Measurements from ENCODE around the gene FTO.

The FTO gene

DNA sequence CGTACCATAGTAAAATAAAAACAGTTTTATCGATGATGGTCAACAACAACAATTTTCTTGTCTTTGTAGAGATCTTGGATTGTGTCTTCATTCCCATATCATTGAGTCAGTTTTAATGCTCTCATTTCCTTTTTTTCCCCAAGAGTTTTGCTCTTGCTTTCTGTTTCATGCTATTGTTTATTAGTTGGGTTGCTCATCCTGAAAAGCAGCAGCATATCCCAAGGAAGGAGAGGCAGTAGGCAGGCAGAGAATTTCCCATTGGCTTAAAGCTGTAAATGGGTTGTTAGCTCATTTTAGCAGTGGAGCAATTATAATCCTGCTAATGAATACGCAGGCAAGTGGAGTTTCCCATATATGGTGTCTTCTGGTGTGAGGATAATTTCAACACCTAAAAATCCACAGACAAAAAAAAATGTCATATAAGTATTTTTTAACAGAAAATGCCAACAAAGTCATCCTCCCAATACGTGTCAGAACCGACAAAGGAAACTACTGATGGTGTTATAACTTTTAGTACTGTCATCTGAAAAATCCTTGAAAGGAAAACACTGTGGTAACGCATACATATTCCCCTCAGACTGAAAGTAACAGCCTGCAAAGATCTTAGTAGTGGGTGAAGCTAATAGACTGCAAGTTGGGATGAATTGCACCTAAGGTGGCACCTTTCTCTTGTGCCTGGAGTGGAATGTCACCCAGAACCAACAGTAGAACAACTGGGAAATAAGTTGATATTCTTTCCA lies 218.3 kb downstream of the FTO start:
- no peak for TF ChIP-seq CTCF (IDR thresholded peaks at IDR 0.05; ENCODE audit: low read depth, low read length, missing control alignments)
- no peak overlapping the region for H3K4me3 ChIP-seq (replicated peaks; ENCODE audit: low read depth, low read length)
- DNase-seq (ENCODE audit: extremely low read depth, low read depth) = no peak

DNA sequence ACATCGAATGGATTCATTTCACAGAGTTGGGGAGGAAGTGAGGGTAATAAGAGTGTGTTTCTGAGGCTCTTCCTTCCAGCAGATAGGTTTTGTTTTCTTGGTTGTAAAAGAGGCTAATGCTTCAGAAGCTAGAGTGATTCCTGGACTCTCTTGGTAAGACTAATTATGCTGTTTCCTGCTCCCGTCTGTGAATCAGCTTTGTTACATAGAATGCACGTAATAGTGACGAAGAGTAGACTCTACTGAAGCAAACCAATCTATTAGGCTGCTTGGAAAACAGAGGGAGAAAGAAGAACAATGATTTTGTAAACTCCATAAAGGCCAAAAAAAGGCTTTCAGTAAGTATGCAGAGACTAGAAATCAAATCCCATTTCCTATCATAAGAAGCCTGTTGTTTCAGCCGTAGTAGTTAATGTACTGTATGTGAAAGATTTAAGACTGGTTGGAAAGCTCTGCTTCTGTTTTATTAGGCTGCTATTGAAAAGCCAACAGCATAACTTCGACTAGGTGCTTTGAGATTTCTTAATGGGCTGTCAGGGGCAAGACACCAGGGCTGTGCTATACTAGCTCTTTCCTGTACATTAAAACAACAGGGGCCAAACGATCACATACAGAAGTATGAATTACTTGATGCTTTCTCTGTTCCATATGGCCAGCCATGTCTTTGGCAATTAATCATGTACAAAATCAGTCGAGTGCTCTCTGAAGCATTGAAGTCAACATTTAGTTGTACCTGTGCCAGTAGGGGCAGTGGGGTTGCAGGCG lies 219.0 kb downstream of the FTO start:
- DNase-seq (ENCODE audit: extremely low read depth, low read depth) = no peak
- TF ChIP-seq CTCF (IDR thresholded peaks at IDR 0.05; ENCODE audit: low read depth, low read length, missing control alignments) = no peak
- H3K4me3 ChIP-seq (replicated peaks; ENCODE audit: low read depth, low read length) = no peak overlapping the region

DNA sequence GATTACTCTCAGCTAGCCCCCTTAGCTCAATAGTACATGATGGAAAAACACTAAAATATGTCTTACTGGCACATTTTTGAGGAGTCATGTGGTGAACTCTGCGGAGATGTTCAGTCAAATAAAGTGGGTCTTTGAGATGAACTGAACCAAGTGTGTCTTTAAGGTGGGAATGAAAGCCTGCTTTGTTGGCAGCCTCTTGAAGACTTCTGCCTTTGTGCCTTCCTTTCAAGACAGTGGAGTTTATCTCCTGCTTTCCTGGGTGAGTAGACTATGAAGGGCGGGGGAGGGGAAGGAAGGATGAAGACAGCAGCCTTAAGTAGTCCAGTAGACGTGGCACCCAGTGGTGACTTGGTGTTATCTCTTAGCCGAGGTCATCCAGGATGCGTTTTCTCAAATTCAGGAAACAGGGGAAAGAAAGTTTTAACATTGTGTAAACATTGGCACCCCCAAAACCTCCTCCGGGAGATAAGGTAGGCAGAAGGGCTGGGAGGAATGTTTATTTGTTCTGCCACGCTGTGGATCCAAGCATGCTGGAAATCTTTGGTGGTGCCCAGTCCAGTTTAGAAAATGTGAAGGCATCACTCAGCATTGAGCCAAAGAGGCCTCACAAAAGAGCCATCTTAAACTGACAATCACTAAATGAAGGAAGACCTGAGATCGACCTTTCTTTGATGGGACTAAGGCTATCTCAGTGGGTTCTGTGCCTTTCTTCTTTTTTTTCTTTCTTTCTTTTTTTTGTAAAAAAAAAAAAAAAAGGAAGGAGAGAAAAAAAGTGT lies 220.6 kb downstream of the FTO start:
- no peak for DNase-seq (ENCODE audit: extremely low read depth, low read depth)
- no peak overlapping the region for H3K4me3 ChIP-seq (replicated peaks; ENCODE audit: low read depth, low read length)
- no peak for TF ChIP-seq CTCF (IDR thresholded peaks at IDR 0.05; ENCODE audit: low read depth, low read length, missing control alignments)

DNA sequence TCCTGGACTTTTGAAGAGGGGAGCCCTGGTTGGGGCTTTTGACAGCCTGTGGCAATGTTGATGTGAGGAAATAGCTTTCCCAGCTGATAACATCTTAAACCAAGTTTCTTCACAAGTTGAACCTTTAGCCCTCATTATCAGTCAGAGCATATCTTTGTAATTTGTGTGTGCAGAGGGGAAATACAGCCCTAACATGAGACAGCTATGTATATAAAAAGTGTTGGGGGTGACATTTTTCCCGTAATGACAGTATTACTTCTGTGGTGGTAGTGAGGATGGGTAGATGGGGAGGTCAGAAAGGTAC lies 221.1 kb downstream of the FTO start:
- no peak for DNase-seq (ENCODE audit: extremely low read depth, low read depth)
- no peak overlapping the region for H3K4me3 ChIP-seq (replicated peaks; ENCODE audit: low read depth, low read length)
- no peak for TF ChIP-seq CTCF (IDR thresholded peaks at IDR 0.05; ENCODE audit: low read depth, low read length, missing control alignments)

DNA sequence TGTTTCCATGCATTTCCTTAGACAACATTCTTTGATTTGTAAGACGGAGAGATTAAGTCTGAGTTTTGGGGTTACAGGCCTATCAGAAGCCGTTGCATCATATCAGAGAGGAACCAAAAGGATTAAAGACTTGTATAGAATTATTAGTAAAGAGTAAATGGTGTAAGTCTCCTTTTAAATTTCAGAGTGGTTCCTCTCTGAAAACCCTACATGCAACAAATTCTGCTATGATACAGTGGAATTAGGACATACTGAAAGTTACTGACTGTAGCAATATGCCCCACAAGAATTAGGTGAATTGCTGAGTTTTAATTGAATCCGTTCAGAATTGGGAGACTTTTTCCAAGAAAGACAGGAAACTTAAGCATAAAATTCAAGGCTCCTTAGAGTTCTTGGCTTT lies 221.6 kb downstream of the FTO start:
- TF ChIP-seq CTCF (IDR thresholded peaks at IDR 0.05; ENCODE audit: low read depth, low read length, missing control alignments) = no peak
- DNase-seq (ENCODE audit: extremely low read depth, low read depth) = no peak
- H3K4me3 ChIP-seq (replicated peaks; ENCODE audit: low read depth, low read length) = no peak overlapping the region

- no peak for DNase-seq (ENCODE audit: extremely low read depth, low read depth)
- TF ChIP-seq CTCF (IDR thresholded peaks at IDR 0.05; ENCODE audit: low read depth, low read length, missing control alignments) = no peak
Measured at GRCh38 chr16:53926209-53926608, 222.3 kb downstream of the FTO start.

More at GRCh38 chr16:53926209-53926608, 222.3 kb downstream of the FTO start:
- no peak overlapping the region for H3K4me3 ChIP-seq (replicated peaks; ENCODE audit: low read depth, low read length)

Data from HFF-Myc (cell line).